SK-N-SH treated with all-trans-retinoic acid at 6 μM for 48 hours (cell line): ENCODE measurements around the gene IL4I1.

ENCODE experiments used
- TF ChIP-seq, protein P1 (sequence below): fragments of 250-450 bp; sonication (Bioruptor Pico); IDR thresholded peaks from 2 replicates; pipeline ENCODE4 v1.5.1; 2021; ENCODE audit warnings: mild to moderate bottlenecking, moderate library complexity
- TF ChIP-seq, protein P2 (sequence below): fragments of 250-450 bp; sonication (Bioruptor Pico); IDR thresholded peaks from 2 replicates; pipeline ENCODE4 v1.8.0; 2020; ENCODE audit warnings: mild to moderate bottlenecking, moderate library complexity, borderline replicate concordance

DNA sequence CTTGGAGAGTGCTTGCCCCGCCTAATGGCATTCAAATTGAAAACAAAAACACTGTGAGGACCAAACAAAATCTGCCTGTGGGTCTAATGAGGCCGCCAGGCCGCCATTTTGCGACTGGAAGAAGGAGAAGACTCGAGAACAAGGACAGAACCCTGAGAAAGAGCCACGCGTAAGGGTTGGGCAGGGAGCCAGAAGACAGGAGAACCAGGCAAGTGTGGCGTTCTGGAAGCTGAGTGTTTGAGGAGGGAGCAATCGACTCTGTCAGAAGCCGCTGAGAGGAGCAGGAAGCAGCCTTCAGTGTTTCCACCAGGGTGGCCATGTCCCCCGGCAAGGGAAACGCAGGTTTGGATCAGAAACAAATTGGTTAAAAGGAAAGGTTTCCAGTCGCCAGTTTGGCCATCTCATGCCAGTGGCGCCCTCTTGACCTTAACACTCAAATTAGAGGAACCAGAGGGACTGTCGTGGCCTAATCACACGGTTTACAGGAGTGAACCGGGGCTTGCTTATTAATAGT, 55.9 kb downstream of the IL4I1 start:
- TF ChIP-seq, protein P1, sequence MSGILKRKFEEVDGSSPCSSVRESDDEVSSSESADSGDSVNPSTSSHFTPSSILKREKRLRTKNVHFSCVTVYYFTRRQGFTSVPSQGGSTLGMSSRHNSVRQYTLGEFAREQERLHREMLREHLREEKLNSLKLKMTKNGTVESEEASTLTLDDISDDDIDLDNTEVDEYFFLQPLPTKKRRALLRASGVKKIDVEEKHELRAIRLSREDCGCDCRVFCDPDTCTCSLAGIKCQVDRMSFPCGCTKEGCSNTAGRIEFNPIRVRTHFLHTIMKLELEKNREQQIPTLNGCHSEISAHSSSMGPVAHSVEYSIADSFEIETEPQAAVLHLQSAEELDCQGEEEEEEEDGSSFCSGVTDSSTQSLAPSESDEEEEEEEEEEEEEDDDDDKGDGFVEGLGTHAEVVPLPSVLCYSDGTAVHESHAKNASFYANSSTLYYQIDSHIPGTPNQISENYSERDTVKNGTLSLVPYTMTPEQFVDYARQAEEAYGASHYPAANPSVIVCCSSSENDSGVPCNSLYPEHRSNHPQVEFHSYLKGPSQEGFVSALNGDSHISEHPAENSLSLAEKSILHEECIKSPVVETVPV = no peak
- TF ChIP-seq, protein P2, sequence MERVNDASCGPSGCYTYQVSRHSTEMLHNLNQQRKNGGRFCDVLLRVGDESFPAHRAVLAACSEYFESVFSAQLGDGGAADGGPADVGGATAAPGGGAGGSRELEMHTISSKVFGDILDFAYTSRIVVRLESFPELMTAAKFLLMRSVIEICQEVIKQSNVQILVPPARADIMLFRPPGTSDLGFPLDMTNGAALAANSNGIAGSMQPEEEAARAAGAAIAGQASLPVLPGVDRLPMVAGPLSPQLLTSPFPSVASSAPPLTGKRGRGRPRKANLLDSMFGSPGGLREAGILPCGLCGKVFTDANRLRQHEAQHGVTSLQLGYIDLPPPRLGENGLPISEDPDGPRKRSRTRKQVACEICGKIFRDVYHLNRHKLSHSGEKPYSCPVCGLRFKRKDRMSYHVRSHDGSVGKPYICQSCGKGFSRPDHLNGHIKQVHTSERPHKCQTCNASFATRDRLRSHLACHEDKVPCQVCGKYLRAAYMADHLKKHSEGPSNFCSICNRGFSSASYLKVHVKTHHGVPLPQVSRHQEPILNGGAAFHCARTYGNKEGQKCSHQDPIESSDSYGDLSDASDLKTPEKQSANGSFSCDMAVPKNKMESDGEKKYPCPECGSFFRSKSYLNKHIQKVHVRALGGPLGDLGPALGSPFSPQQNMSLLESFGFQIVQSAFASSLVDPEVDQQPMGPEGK (CRISPR knock-in tag) = no peak
